ENCODE measurements around the gene MAZ. TPM values are rescaled to one million over a fixed set of nuclear protein-coding genes. Genes with fewer than 3 reads are reported as not detected.

MAZ gene
- total and polyA plus RNA-seq, 2 donors (not counting 3 experiments of a cell fraction or from before 2014, with no cell fraction given) = 165 to 311 TPM

DNA sequence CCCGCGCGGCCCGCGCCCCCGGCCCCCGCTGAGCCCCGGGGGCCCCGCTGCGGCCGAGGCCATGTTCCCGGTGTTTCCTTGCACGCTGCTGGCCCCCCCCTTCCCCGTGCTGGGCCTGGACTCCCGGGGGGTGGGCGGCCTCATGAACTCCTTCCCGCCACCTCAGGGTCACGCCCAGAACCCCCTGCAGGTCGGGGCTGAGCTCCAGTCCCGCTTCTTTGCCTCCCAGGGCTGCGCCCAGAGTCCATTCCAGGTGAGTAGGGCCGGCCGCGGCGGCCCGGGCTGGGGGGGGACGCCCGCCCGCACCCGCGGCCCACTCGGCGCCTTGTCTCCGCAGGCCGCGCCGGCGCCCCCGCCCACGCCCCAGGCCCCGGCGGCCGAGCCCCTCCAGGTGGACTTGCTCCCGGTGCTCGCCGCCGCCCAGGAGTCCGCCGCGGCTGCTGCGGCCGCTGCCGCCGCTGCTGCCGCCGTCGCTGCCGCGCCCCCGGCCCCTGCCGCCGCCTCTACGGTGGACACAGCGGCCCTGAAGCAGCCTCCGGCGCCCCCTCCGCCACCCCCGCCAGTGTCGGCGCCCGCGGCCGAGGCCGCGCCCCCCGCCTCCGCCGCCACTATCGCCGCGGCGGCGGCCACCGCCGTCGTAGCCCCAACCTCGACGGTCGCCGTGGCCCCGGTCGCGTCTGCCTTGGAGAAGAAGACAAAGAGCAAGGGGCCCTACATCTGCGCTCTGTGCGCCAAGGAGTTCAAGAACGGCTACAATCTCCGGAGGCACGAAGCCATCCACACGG is 504 bp downstream of the MAZ start:
- Histone ChIP-seq H4K20me1 (replicated peaks; ENCODE audit: control insufficient read depth, extremely low read depth, insufficient read depth, low read length) (no peaks in the 10 kb centered on the region), H3K27me3 (ENCODE audit: control insufficient read depth in 2 of 2, insufficient read depth in 2 of 2, low read length in 2 of 2) (no peaks in the 10 kb centered on the region), H2AFZ (ENCODE audit: low read depth, low read length) (no peak overlapping the region), H3K27ac (ENCODE audit: insufficient read depth, low read depth, low read length) (peak overlapping the region; percentile 8), H3K4me3 (replicated peaks in 1 of 3; ENCODE audit: insufficient read depth in 1 of 3, low read depth in 1 of 3, low read length in 3 of 3) (peak overlapping the region; percentile 42 to 72 (median 62)), H3K36me3 (ENCODE audit: control insufficient read depth in 2 of 2, extremely low read depth in 1 of 2, insufficient read depth in 2 of 2, low read length in 2 of 2) (peaks cover 6 to 14% of the 10 kb centered on the region in 2 experiments), H3K9ac (replicated peaks; ENCODE audit: extremely low read depth, insufficient read depth, low read length) (peak overlapping the region; percentile 44), H3K4me2 (ENCODE audit: insufficient read depth, low read length) (peak overlapping the region; percentile 71), H3K4me1 (ENCODE audit: control insufficient read depth, extremely low read depth, insufficient read depth, low read length) (peaks cover 41% of the 10 kb centered on the region), H3K79me2 (ENCODE audit: control insufficient read depth, insufficient read depth, low read length) (peaks cover 29% of the 10 kb centered on the region), H3K9me1 (replicated peaks; ENCODE audit: control insufficient read depth, extremely low read depth, insufficient read depth, low read length) (no peaks in the 10 kb centered on the region), H3K9me3 (replicated peaks; ENCODE audit: control insufficient read depth, insufficient read depth, low read length) (no peaks in the 10 kb centered on the region)
- intact Hi-C loops (cut with micrococcal nuclease) = loop anchor here (5.0 kb wide), 2 partner anchors 105 to 165 kb away; partner anchors contain the start of gene TAOK2
- FAIRE-seq (no peak), DNase-seq (ENCODE audit: low read depth, low spot score) (peak; percentile 23)
- dilution Hi-C loops (cut with MboI; ENCODE audit: extremely low pct_ligation_motif_present, low sequenced_read_pairs) = loop anchor here (10.0 kb wide), 1 partner anchor 188 kb away; the partner anchor contains the start of genes HIRIP3 and INO80E
- ChIA-PET POLR2A (interaction anchor here (0.6 to 1.5 kb wide), 4 partner anchors 9 to 97 kb away, joined by 3 to 4 read pairs (median 4); partner anchors contain the start of gene PAGR1), CTCF (interaction anchor here (0.8 to 3.7 kb wide), 27 partner anchors 10 to 225 kb away, joined by 3 to 163 read pairs (median 7); partner anchors contain the start of genes ASPHD1, CDIPT, KCTD13 and KIF22)
- BruUV-seq (replicated peaks) = no TSS peak
- TF ChIP-seq POLR2A (IDR thresholded peaks at IDR 0.05; ENCODE audit: low read depth, low read length) = peak; percentile 28
- TF ChIP-seq, protein P1, sequence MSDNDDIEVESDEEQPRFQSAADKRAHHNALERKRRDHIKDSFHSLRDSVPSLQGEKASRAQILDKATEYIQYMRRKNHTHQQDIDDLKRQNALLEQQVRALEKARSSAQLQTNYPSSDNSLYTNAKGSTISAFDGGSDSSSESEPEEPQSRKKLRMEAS (IDR thresholded peaks at IDR 0.05; ENCODE audit: insufficient read depth, insufficient read length) = no peak

DNA sequence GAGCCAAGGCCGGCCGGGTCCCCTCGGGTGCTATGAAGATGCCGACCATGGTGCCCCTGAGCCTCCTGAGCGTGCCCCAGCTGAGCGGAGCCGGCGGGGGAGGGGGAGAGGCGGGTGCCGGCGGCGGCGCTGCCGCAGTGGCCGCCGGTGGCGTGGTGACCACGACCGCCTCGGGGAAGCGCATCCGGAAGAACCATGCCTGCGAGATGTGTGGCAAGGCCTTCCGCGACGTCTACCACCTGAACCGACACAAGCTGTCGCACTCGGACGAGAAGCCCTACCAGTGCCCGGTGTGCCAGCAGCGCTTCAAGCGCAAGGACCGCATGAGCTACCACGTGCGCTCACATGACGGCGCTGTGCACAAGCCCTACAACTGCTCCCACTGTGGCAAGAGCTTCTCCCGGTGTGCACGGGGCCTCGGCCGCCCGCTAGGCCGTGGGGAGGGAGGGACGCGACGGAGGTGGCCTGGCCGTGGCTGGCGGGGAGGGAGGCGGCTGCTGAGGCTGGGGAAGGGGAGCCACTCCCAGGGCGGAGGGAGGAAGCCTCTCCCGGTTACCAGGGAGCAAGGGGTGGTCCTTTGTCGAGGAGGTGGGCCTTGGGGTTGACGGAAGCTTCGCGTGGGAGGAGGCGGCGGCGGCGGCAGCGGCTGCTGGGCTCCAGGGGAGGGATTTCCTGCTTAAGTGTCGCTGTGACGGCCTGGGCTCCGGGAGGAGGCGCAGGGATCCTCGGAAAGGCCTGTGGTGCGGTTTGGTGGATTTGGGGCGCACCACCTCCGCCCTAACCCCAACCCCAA is 1.3 kb downstream of the MAZ start:
- dilution Hi-C loops (cut with MboI; ENCODE audit: extremely low pct_ligation_motif_present, low sequenced_read_pairs) = loop anchor here (10.0 kb wide), 1 partner anchor 187 kb away; the partner anchor contains the start of genes HIRIP3 and INO80E
- BruUV-seq (replicated peaks) = TSS peak; percentile 47
- POLR2A ChIA-PET = interaction anchor here (1.0 to 1.5 kb wide), 4 partner anchors 8 to 45 kb away, joined by 3 to 4 read pairs (median 3); partner anchors contain the start of genes KIF22 and PAGR1

More for the DNA sequence above, 1.3 kb downstream of the MAZ start:
- Histone ChIP-seq H2AFZ (ENCODE audit: low read depth, low read length) (no peak overlapping the region), H3K27me3 (ENCODE audit: control insufficient read depth in 2 of 2, insufficient read depth in 2 of 2, low read length in 2 of 2) (no peaks in the 10 kb centered on the region), H3K9me3 (replicated peaks; ENCODE audit: control insufficient read depth, insufficient read depth, low read length) (no peaks in the 10 kb centered on the region), H3K4me1 (ENCODE audit: control insufficient read depth, extremely low read depth, insufficient read depth, low read length) (peaks cover 45% of the 10 kb centered on the region), H3K4me3 (replicated peaks in 1 of 3; ENCODE audit: insufficient read depth in 1 of 3, low read depth in 1 of 3, low read length in 3 of 3) (peak overlapping the region; percentile 17 to 72 (median 62)), H3K36me3 (ENCODE audit: control insufficient read depth in 2 of 2, extremely low read depth in 1 of 2, insufficient read depth in 2 of 2, low read length in 2 of 2) (peaks cover 6 to 14% of the 10 kb centered on the region in 2 experiments), H3K9ac (replicated peaks; ENCODE audit: extremely low read depth, insufficient read depth, low read length) (peak overlapping the region; percentile 44), H4K20me1 (replicated peaks; ENCODE audit: control insufficient read depth, extremely low read depth, insufficient read depth, low read length) (no peaks in the 10 kb centered on the region), H3K79me2 (ENCODE audit: control insufficient read depth, insufficient read depth, low read length) (peaks cover 29% of the 10 kb centered on the region), H3K4me2 (ENCODE audit: insufficient read depth, low read length) (peak overlapping the region; percentile 71), H3K9me1 (replicated peaks; ENCODE audit: control insufficient read depth, extremely low read depth, insufficient read depth, low read length) (no peaks in the 10 kb centered on the region), H3K27ac (ENCODE audit: insufficient read depth, low read depth, low read length) (peak overlapping the region; percentile 23)
- TF ChIP-seq MYC (IDR thresholded peaks at IDR 0.05; ENCODE audit: low read depth, low read length) = no peak
- TF ChIP-seq POLR2A (IDR thresholded peaks at IDR 0.05; ENCODE audit: low read depth, low read length) = peak; percentile 87
- TF ChIP-seq POLR2AphosphoS5 (IDR thresholded peaks at IDR 0.05; ENCODE audit: insufficient read depth, low read depth, low read length) = peak; percentile 77
- no peak for TF ChIP-seq JUN (IDR thresholded peaks at IDR 0.05; ENCODE audit: borderline replicate concordance, insufficient read depth, insufficient read length, low read depth)
- TF ChIP-seq, protein P2, sequence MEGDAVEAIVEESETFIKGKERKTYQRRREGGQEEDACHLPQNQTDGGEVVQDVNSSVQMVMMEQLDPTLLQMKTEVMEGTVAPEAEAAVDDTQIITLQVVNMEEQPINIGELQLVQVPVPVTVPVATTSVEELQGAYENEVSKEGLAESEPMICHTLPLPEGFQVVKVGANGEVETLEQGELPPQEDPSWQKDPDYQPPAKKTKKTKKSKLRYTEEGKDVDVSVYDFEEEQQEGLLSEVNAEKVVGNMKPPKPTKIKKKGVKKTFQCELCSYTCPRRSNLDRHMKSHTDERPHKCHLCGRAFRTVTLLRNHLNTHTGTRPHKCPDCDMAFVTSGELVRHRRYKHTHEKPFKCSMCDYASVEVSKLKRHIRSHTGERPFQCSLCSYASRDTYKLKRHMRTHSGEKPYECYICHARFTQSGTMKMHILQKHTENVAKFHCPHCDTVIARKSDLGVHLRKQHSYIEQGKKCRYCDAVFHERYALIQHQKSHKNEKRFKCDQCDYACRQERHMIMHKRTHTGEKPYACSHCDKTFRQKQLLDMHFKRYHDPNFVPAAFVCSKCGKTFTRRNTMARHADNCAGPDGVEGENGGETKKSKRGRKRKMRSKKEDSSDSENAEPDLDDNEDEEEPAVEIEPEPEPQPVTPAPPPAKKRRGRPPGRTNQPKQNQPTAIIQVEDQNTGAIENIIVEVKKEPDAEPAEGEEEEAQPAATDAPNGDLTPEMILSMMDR (IDR thresholded peaks at IDR 0.05; ENCODE audit: extremely low read depth in 1 of 2, insufficient read depth in 1 of 2, low read depth in 1 of 2, low read length in 2 of 2) = peak; percentile 57 to 79
- TF ChIP-seq GATA2 (IDR thresholded peaks at IDR 0.05; ENCODE audit: insufficient read depth, insufficient read length, low read depth, low read length) = no peak
- TF ChIP-seq FOS (IDR thresholded peaks at IDR 0.05; ENCODE audit: borderline replicate concordance, insufficient read depth, low read length) = no peak
- TF ChIP-seq, protein P1 (IDR thresholded peaks at IDR 0.05; ENCODE audit: insufficient read depth, insufficient read length) = peak; percentile 99
- FAIRE-seq (peak; percentile 84), DNase-seq (ENCODE audit: low read depth, low spot score) (peak; percentile 92)
- CTCF ChIA-PET = interaction anchor here (0.5 to 3.7 kb wide), 32 partner anchors 9 to 346 kb away, joined by 3 to 163 read pairs (median 6); partner anchors contain the start of genes ALDOA, ASPHD1, CDIPT and KCTD13
- intact Hi-C loops (cut with micrococcal nuclease) = loop anchor here (1.0 to 5.0 kb wide), 4 partner anchors 41 to 214 kb away; partner anchors contain the start of gene TAOK2

Data from endothelial cell of umbilical vein (primary cell).